Germinal center (tissue), 1 donor: ENCODE measurements around the gene ZSWIM7.

Experiments
- DNase-seq: peaks from one replicate; pipeline ENCODE4 v3.0.0; 2012; ENCODE audit warnings: mixed read lengths, low spot score

The ZSWIM7 gene

GRCh38 chr17:15928286-15928785 lies 71.2 kb downstream of the ZSWIM7 start:
- no peak for DNase-seq
